H1 (cell line): Measurements from ENCODE around the gene KCNJ12. TPM values are rescaled to one million over a fixed set of nuclear protein-coding genes. Genes with fewer than 3 reads are reported as not detected.

Source experiments
- CTCF ChIA-PET: fragments of 300-600 bp; sonication (Branson Sonifier 250); formaldehyde crosslinking; loops from one replicate; lab custom pipeline; 2021; ENCODE audit not compliant: partially characterized antibody; lab: Charles Lee
- POLR2A ChIA-PET: fragments of 300-600 bp; sonication (Branson Sonifier 250); formaldehyde crosslinking; loops from one replicate; lab custom pipeline; 2021; ENCODE audit warnings: inconsistent platforms; ENCODE audit not compliant: partially characterized antibody; lab: Charles Lee
- DNase-seq, 2 experiments: peaks; one replicate each; pipeline versions ENCODE4 v3.0.0 to v3.0.0-alpha.2; 2010 to 2022; ENCODE audit warnings: low spot score in 2 of 2, low read depth in 1 of 2, mixed read lengths in 1 of 2
- FAIRE-seq: peaks from 2 replicates; lab custom pipeline; 2011; peaks lifted over from hg19 to GRCh38; lab: Jason Lieb, UNC
- H2AFZ ChIP-seq: 2 replicates; pipeline ENCODE4 v1.8.1; 2012; ENCODE audit warnings: low read length, inconsistent platforms
- H2AK5ac ChIP-seq: 2 replicates; pipeline ENCODE4 v1.6.1; 2013; ENCODE audit warnings: low read depth, low read length
- H2BK120ac ChIP-seq: replicated peaks from 2 replicates; pipeline ENCODE3; 2013; ENCODE audit warnings: low read depth, low read length, inconsistent platforms
- H2BK12ac ChIP-seq: 2 replicates; pipeline ENCODE4 v1.6.1; 2013; ENCODE audit warnings: low read depth, low read length
- H2BK15ac ChIP-seq: 2 replicates; pipeline ENCODE4 v1.6.1; 2013; ENCODE audit warnings: low read length
- H2BK20ac ChIP-seq: 2 replicates; pipeline ENCODE4 v1.6.1; 2013; ENCODE audit warnings: low read length
- H2BK5ac ChIP-seq: 2 replicates; pipeline ENCODE4 v1.6.1; 2013; ENCODE audit warnings: low read depth, low read length
- H3K14ac ChIP-seq: 2 replicates; pipeline ENCODE4 v1.6.1; 2013; ENCODE audit warnings: inconsistent platforms; ENCODE audit not compliant: insufficient read length
- H3K18ac ChIP-seq: 2 replicates; pipeline ENCODE4 v1.6.1; 2013; ENCODE audit warnings: low read length; ENCODE audit errors: extremely low read depth
- H3K23ac ChIP-seq: 2 replicates; pipeline ENCODE4 v1.6.1; 2013; ENCODE audit warnings: inconsistent platforms; ENCODE audit not compliant: insufficient read length
- H3K23me2 ChIP-seq: 2 replicates; pipeline ENCODE4 v1.6.1; 2013; ENCODE audit warnings: low read depth, low read length
- H3K27ac ChIP-seq: 2 replicates; pipeline ENCODE4 v1.6.1; 2011; ENCODE audit warnings: low read depth, low read length, inconsistent platforms
- H3K27me3 ChIP-seq, 4 experiments: replicated peaks in 1 of 4; 1 replicate in 1 of 4; 2 replicates in 3 of 4; pipeline versions ENCODE4 v1.6.1 to v1.8.1; 2011 to 2013; ENCODE audit warnings: low read length in 3 of 4, mild to moderate bottlenecking in 3 of 4, inconsistent platforms in 2 of 4, mixed read lengths in 2 of 4, moderate library complexity in 1 of 4; ENCODE audit not compliant: control insufficient read depth in 3 of 4, insufficient read depth in 3 of 4; ENCODE audit errors: extremely low read depth in 1 of 4
- H3K36me3 ChIP-seq, 4 experiments: 2 replicates each; pipeline versions ENCODE4 v1.6.1 to v1.8.1; 2011 to 2013; ENCODE audit warnings: mild to moderate bottlenecking in 4 of 4, low read length in 3 of 4, moderate library complexity in 2 of 4, control low read depth in 1 of 4, inconsistent platforms in 1 of 4; ENCODE audit not compliant: insufficient read depth in 4 of 4, control insufficient read depth in 2 of 4
- H3K4ac ChIP-seq: replicated peaks from 2 replicates; pipeline ENCODE3; 2013; ENCODE audit warnings: low read length, low read depth, mixed read lengths, inconsistent platforms; ENCODE audit not compliant: insufficient read length
- H3K4me1 ChIP-seq, 4 experiments: replicated peaks in 1 of 4; 1 replicate in 1 of 4; 2 replicates in 3 of 4; pipeline versions ENCODE4 v1.6.1 to v1.8.1; 2011 to 2013; ENCODE audit warnings: low read length in 3 of 4, inconsistent platforms in 2 of 4, mixed read lengths in 1 of 4; ENCODE audit not compliant: insufficient read depth in 4 of 4, control insufficient read depth in 3 of 4
- H3K4me2 ChIP-seq, 2 experiments: 2 replicates each; pipeline versions ENCODE4 v1.6.1 to v1.8.1; 2011 to 2013; ENCODE audit warnings: low read depth in 2 of 2, low read length in 2 of 2, control low read depth in 1 of 2, inconsistent platforms in 1 of 2, mild to moderate bottlenecking in 1 of 2; ENCODE audit not compliant: insufficient read depth in 1 of 2
- H3K4me3 ChIP-seq, 4 experiments: fragments of 200-600, 300-600 bp in 1 of 4; sonication (generic), shearing (Covaris generic), sonication (Bioruptor Twin) in 1 of 4; 2 replicates each; pipeline versions ENCODE4 v1.5.1 to v1.8.1; 2011 to 2016; ENCODE audit warnings: low read length in 4 of 4, low read depth in 3 of 4, control low read depth in 2 of 4, inconsistent platforms in 2 of 4, mild to moderate bottlenecking in 2 of 4, mixed read lengths in 1 of 4, moderate library complexity in 1 of 4; ENCODE audit not compliant: insufficient read depth in 2 of 4; ENCODE audit errors: extremely low read depth in 1 of 4
- H3K56ac ChIP-seq: replicated peaks from 2 replicates; pipeline ENCODE3; 2013; ENCODE audit warnings: low read depth, mild to moderate bottlenecking, mixed read lengths, low read length, inconsistent platforms; ENCODE audit not compliant: insufficient read length
- H3K79me1 ChIP-seq: 2 replicates; pipeline ENCODE4 v1.6.1; 2013; ENCODE audit warnings: low read depth, low read length, control low read depth
- H3K79me2 ChIP-seq, 2 experiments: 2 replicates each; pipeline versions ENCODE4 v1.6.1 to v1.8.1; 2012 to 2013; ENCODE audit warnings: low read length in 2 of 2, mild to moderate bottlenecking in 2 of 2, inconsistent platforms in 1 of 2; ENCODE audit not compliant: insufficient read depth in 2 of 2, control insufficient read depth in 1 of 2
- H3K9ac ChIP-seq, 4 experiments: replicated peaks in 1 of 4; 1 replicate in 1 of 4; 2 replicates in 3 of 4; pipeline versions ENCODE4 v1.6.1 to v1.8.1; 2011 to 2013; ENCODE audit warnings: low read depth in 3 of 4, low read length in 3 of 4, control low read depth in 2 of 4, mild to moderate bottlenecking in 2 of 4, moderate library complexity in 2 of 4, inconsistent platforms in 1 of 4; ENCODE audit errors: extremely low read depth in 1 of 4
- H3K9me3 ChIP-seq, 2 experiments: 2 replicates each; pipeline versions ENCODE4 v1.6.1 to v1.8.1; 2012 to 2013; ENCODE audit warnings: mild to moderate bottlenecking in 2 of 2, moderate library complexity in 2 of 2, control low read depth in 1 of 2, inconsistent platforms in 1 of 2, low read depth in 1 of 2, low read length in 1 of 2, mixed read lengths in 1 of 2; ENCODE audit not compliant: insufficient read depth in 2 of 2
- H4K20me1 ChIP-seq, 2 experiments: replicated peaks in 1 of 2; 2 replicates each; pipeline versions ENCODE3 to v1.8.1; 2011 to 2013; ENCODE audit warnings: inconsistent platforms in 2 of 2, low read length in 2 of 2, mild to moderate bottlenecking in 1 of 2; ENCODE audit not compliant: insufficient read depth in 2 of 2, control insufficient read depth in 1 of 2
- H4K5ac ChIP-seq: 2 replicates; pipeline ENCODE4 v1.6.1; 2013; ENCODE audit warnings: low read length, low read depth, mixed read lengths, inconsistent platforms; ENCODE audit not compliant: insufficient read length
- H4K8ac ChIP-seq: 2 replicates; pipeline ENCODE4 v1.8.0; 2013; ENCODE audit warnings: mild to moderate bottlenecking, moderate library complexity, low read length, inconsistent platforms; ENCODE audit not compliant: insufficient read depth; ENCODE audit errors: extremely low read depth
- H4K91ac ChIP-seq: replicated peaks from 2 replicates; pipeline ENCODE3; 2013; ENCODE audit warnings: low read length, mixed read lengths, inconsistent platforms; ENCODE audit not compliant: insufficient read length
- ATF3 ChIP-seq: IDR thresholded peaks from 2 replicates; pipeline ENCODE4 v1.6.1; 2011; ENCODE audit warnings: low read depth, mild to moderate bottlenecking, low read length; ENCODE audit not compliant: insufficient read depth
- EP300 ChIP-seq, 2 experiments: IDR thresholded peaks; 1 replicate in 1 of 2; 2 replicates in 1 of 2; pipeline ENCODE4 v1.6.1; 2011 to 2012; ENCODE audit warnings: low read depth in 2 of 2, low read length in 2 of 2, mild to moderate bottlenecking in 2 of 2, borderline replicate concordance in 1 of 2, inconsistent platforms in 1 of 2, moderate library complexity in 1 of 2
- GTF2F1 ChIP-seq: IDR thresholded peaks from 2 replicates; pipeline ENCODE4 v1.6.1; 2012; ENCODE audit warnings: low read depth, low read length, improper control_type of control experiment, borderline replicate concordance
- HDAC2 ChIP-seq, 2 experiments: fragments of 300-600 bp in 1 of 2; sonication (generic) in 1 of 2; IDR thresholded peaks; 2 replicates each; pipeline ENCODE4 v1.6.1; 2011 to 2012; ENCODE audit warnings: low read depth in 2 of 2, low read length in 2 of 2, mild to moderate bottlenecking in 2 of 2, moderate library complexity in 2 of 2, borderline replicate concordance in 1 of 2, inconsistent platforms in 1 of 2
- PHF8 ChIP-seq: fragments of 200-600 bp; sonication (generic); conservative IDR thresholded peaks from 2 replicates; pipeline ENCODE4 v1.7.1; 2012; ENCODE audit warnings: low read depth, mild to moderate bottlenecking, inconsistent platforms, low read length, moderate library complexity
- YY1 ChIP-seq: IDR thresholded peaks from 2 replicates; pipeline ENCODE4 v1.6.1; 2011; ENCODE audit warnings: low read depth, mild to moderate bottlenecking, low read length
- WGBS, 2 experiments: shearing (Covaris generic) in 1 of 2; methylation state at CpG; one replicate each; pipeline versions ENCODE4 v1.1.6 to v1.1.7; 2013 to 2015; ENCODE audit warnings: low lambda C conversion rate in 2 of 2, mixed read lengths in 2 of 2, inconsistent platforms in 1 of 2, low coverage in 1 of 2, missing lambda C conversion rate in 1 of 2; ENCODE audit not compliant: insufficient replicate concordance in 2 of 2, insufficient coverage in 1 of 2, insufficient read length in 1 of 2; ENCODE audit errors: extremely low coverage in 1 of 2, missing lambda C conversion rate in 1 of 2; 5-methylcytosine and 5-hydroxymethylcytosine counted together
- polyA plus RNA-seq, 7 experiments: library from polyadenylated mRNA; depleted of rRNA in 3 of 7; stranded (reverse) in 5 of 7; unstranded in 2 of 7; fragments of >200 nt in 5 of 7; fragments of 200-250 nt in 2 of 7; gene quantifications; 1 replicate in 5 of 7; 2 replicates in 1 of 7; 4 replicates in 1 of 7; pipeline versions ENCODE4 v1.2.1 to v1.2.3, GENCODE V29; 2011 to 2013; ENCODE audit warnings: missing spikeins in 2 of 7, mixed read lengths in 2 of 7
- total RNA-seq: library from RNA; stranded (reverse); fragmentation: NEBNext Ultra II Directional; extraction: Animal tissue kit (Norgen Biotek cat#: 25700); gene quantifications from 2 replicates; pipeline ENCODE4 v1.2.1, GENCODE V29; 2021

Gene KCNJ12
- total and polyA plus RNA-seq, 2 of the 8 experiments (the other 6 are each of a cell fraction or from before 2014, with no cell fraction given) = 1.2 to 1.5 TPM

GRCh38 chr17:21360048-21360447, 16.1 kb upstream of the KCNJ12 start:
- Histone ChIP-seq H3K9ac (no peak overlapping the region), H3K79me2 (no peaks in the 10 kb centered on the region), H3K56ac (no peak overlapping the region), H3K14ac (no peak overlapping the region), H3K23ac (no peak overlapping the region), H3K4me3 (no peak overlapping the region), H2AK5ac (0 out of 2 replicates have a peak overlapping the region, but pooled peaks have one; percentile 1), H3K36me3 (no peaks in the 10 kb centered on the region), H3K23me2 (peaks cover 22% of the 10 kb centered on the region; the same call in 1 of the 2 replicates), H2BK15ac (peak overlapping the region; percentile 14; the same call in 1 of the 2 replicates), H3K4me1 (peaks cover 0 to 19% (median 6%) of the 10 kb centered on the region in 4 experiments; a peak in 6 of 7 replicates), H3K79me1 (no peaks in the 10 kb centered on the region; the same call in 1 of the 2 replicates), H3K27ac (no peak overlapping the region), H4K91ac (peak overlapping the region; percentile 3), H2BK120ac (no peak overlapping the region), H4K8ac (no peak overlapping the region; the same call in 1 of the 2 replicates), H4K20me1 (peaks cover 0 to 4% of the 10 kb centered on the region in 2 experiments), H3K4ac (no peak overlapping the region), H4K5ac (no peak overlapping the region), H3K27me3 (no peaks in the 10 kb centered on the region; a peak in 3 of 7 replicates), H2BK20ac (no peak overlapping the region), H2AFZ (no peak overlapping the region), H3K9me3 (no peaks in the 10 kb centered on the region), H3K4me2 (peak overlapping the region; percentile 30 to 40; a peak in 2 of 4 replicates), H2BK5ac (no peak overlapping the region), H2BK12ac (peak overlapping the region; percentile 18; the same call in 1 of the 2 replicates), H3K18ac (peak overlapping the region; percentile 32)
- FAIRE-seq (no peak), DNase-seq (no peak)
- ChIA-PET POLR2A (interaction anchor here (1.3 kb wide), 2 partner anchors 10 to 18 kb away, joined by 3 read pairs; no protein-coding TSS in a partner anchor), CTCF (interaction anchor here (1.1 to 2.4 kb wide), 2 partner anchors 11 to 15 kb away, joined by 3 to 10 read pairs; no protein-coding TSS in a partner anchor)
- 45% methylated on average over 7 of the region's 7 CpGs; no CpG with 5 or more reads in 1 of the 2 experiments for WGBS, 2 experiments
- TF ChIP-seq ATF3 = no peak
- TF ChIP-seq HDAC2 (IDR thresholded peaks at IDR 0.05; ENCODE audit: borderline replicate concordance in 1 of 2, low read depth in 2 of 2, low read length in 2 of 2) = 0 out of 4 replicates have a peak, but pooled peaks of 1 of the 2 experiments have one; percentile 24
- no peak for TF ChIP-seq GTF2F1
- no peak for TF ChIP-seq PHF8
- no peak for TF ChIP-seq YY1
- TF ChIP-seq EP300 (IDR thresholded peaks at IDR 0.05; ENCODE audit: borderline replicate concordance in 1 of 2, low read depth in 2 of 2, low read length in 2 of 2) = no peak
